ENCODE measurements around the gene SEMA3F. TPM values are rescaled to one million over a fixed set of nuclear protein-coding genes. Genes with fewer than 3 reads are reported as not detected.
A peak's percentile ranks its signal among the peaks of the same experiment; 100 is the strongest.

SEMA3F gene
- total RNA-seq, 1 donor = 1.1 TPM

GRCh38 chr3:50169232-50169832, 14.2 kb downstream of the SEMA3F start:
- no peak for DNase-seq (ENCODE audit: low read depth in 2 of 3, low spot score in 2 of 3)

DNA sequence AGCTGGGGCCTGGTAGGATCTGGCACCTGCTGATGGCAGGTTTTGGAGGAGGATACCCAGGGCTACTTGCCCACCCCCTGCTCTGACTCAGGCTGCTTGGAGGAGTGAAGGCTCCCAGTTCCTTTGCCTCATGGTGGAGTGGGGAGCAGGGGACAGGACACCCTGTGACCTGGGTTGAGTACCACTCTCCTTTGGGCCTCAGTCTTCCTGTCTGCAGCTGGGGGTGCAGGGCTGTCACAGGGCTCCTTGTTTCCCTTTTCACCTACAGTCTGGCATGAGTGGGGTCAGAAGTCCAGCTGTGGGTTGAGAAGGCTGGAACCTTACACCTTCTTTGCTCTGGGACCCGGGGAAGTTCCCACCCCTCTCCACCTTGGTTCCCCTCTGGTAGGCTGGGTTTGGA, 14.7 kb downstream of the SEMA3F start:
- no peak for DNase-seq (ENCODE audit: low read depth in 2 of 3, low spot score in 2 of 3)

- no peak for DNase-seq (ENCODE audit: low read depth in 2 of 3, low spot score in 2 of 3)
Measured at GRCh38 chr3:50170689-50171088, 15.6 kb downstream of the SEMA3F start.

GRCh38 chr3:50171540-50172301, 16.6 kb downstream of the SEMA3F start:
- DNase-seq (ENCODE audit: low read depth in 2 of 3, low spot score in 2 of 3) = no peak

DNA sequence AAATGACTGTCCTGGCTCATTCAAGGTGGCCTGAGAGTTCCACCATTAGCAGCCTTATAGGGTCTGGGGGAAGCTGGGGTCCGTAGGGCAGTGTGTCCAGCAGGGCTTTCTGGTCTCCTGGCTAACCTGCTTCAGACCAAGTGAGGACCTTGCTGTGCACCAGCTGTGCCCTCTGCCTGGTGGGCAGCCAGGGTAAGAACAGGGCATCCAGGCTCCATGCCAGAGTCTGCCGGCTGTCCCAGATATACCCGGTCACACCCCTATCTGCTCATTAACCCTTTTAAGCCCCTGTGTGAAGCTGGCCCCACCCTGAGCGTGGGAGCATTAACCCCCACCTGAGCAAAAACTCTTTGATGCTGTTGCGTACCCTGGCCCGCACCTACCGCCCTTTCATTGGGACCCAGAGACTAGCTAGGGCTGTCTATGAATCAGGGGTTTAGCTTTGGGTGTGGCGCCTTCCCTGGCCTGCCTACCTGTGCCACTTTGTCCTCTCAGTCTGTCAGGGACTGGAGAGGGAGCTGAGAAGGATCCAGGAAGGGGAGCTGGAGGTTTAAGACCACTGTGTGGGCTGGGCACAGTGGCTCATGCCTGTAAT, 17.6 kb downstream of the SEMA3F start:
- DNase-seq (ENCODE audit: low read depth in 2 of 3, low spot score in 2 of 3) = no peak

DNA sequence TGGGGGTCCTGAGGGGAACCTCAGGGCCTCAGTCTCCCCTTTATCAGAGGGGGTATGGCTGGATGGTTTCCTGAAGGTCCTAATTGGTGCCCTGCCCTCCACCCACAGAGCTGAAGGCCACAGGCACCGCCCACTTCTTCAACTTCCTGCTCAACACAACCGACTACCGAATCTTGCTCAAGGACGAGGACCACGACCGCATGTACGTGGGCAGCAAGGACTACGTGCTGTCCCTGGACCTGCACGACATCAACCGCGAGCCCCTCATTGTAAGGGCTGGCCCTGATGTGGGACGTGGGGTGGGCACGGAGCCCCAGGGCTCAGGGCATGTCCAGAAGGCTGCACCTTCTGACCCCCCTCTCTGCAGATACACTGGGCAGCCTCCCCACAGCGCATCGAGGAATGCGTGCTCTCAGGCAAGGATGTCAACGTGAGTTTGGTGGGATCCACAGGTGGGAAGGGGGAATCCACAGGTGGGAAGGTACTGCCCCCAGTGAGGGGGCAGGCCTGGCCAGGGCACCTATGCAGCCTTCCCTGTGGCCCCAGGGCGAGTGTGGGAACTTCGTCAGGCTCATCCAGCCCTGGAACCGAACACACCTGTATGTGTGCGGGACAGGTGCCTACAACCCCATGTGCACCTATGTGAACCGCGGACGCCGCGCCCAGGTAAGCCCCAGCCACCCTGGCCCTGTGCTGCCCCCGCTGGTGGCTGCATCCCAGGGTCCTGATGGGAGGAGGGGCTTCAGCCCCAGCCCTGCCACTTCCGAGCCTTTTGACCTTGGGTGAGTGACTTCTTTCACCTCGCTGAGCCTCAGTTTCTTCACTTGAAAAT, 18.8 kb downstream of the SEMA3F start:
- peak in 1 of 3 donors; percentile 27 for DNase-seq (ENCODE audit: low read depth in 2 of 3, low spot score in 2 of 3)

DNA sequence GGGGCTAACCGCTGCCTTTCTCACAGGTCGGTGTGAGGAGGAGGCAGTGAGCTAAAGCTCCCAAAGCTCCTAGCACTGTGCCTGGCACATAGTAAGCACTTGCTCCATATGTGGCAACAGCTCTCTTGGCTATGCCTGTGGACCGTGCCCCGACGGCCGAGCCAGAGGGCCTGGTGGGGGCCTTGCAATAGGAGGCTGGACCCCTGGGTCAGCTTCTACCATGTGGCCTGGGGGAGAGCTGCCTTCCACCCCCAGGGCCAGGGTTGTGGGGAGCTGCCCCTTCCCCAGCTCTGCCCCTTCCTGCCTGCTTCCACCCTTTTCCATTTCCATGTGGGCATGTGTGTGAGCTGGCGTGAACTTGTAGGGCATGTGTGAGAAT, 19.4 kb downstream of the SEMA3F start:
- no peak for DNase-seq (ENCODE audit: low read depth in 2 of 3, low spot score in 2 of 3)

DNA sequence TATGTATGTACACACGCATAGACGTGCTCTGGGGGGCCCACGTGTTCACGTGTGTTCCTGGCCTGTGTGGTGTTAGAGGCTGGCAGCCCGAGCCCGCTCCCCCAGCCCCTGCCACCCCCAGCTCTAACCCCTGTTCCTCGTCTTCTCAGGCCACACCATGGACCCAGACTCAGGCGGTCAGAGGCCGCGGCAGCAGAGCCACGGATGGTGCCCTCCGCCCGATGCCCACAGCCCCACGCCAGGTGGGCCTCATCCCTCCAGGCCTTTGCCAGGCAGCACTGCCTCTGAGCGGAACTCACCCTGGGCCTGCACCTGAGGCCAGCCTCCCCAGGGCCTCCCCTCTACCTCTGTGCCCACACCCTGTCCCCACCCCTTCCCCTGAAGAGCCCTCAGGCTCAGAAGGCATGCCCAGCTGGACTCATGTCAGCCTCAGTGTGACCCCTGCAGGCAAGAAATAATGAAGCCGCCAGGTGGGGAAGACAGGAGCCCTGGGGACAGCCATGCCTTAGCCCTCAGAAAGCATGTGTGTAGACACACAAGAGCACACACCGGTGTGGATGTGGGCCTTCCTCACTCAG, 19.9 kb downstream of the SEMA3F start:
- DNase-seq (ENCODE audit: low read depth in 2 of 3, low spot score in 2 of 3) = no peak

DNA sequence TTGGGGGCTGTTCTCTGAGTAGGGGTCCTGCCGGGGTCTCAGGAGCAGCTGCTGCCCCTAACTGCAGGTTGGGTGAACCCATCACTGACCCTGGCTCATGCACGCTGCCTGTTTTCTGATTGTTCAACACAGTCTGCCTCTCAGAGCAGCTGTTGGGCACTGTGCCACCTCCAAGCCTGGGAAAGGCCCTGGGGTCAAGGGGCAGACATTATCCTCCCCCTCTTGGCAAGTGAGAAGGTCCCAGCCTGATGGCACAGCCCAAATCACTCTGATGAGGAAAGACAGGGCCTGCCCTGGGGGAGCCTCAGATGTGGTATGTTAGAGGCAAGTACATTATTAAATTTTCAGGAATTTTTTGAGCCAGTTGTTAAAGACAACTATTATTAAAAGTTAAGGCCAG, 22.2 kb downstream of the SEMA3F start:
- no peak for DNase-seq (ENCODE audit: low read depth in 2 of 3, low spot score in 2 of 3)

DNA sequence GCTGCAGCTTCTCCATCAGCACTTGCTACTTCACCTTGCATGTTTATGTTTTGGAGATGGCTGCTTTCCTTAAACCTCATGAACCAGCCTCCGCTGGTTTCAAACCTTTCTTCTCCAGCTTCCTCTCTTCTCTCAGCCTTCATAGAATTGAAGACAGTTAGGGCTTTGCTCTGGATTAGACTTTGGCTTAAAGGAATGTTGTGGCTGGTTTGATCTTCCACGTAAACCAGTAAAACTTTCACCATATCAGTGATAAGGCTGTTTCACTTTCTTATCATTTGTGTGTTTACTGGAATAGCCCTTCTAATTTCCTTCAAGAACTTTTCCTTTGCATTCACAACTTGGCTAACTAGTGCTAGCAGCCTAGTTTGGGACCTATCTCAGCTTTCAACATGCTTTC, 24.6 kb downstream of the SEMA3F start:
- no peak for DNase-seq (ENCODE audit: low read depth in 2 of 3, low spot score in 2 of 3)

GRCh38 chr3:50181985-50182384, 26.9 kb downstream of the SEMA3F start:
- no peak for DNase-seq (ENCODE audit: low read depth in 2 of 3, low spot score in 2 of 3)

DNA sequence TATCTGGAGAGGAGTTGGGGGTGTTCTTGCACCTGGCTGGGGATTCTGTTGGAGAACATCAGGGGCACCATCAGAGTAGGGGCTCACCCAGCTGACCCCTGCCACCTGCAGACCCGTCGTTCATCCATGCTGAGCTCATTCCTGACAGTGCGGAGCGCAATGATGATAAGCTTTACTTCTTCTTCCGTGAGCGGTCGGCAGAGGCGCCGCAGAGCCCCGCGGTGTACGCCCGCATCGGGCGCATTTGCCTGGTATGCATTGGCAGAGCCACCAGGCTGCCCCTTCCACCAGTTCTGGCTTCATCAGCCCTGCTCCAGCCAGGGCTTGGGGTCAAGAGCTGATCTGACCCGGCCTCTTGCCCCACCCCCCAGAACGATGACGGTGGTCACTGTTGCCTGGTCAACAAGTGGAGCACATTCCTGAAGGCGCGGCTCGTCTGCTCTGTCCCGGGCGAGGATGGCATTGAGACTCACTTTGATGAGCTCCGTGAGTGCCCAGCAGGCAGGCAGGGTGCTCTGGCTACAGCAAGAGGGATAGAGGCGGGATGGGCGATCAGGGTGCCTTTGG, 27.5 kb downstream of the SEMA3F start:
- no peak for DNase-seq (ENCODE audit: low read depth in 2 of 3, low spot score in 2 of 3)

- DNase-seq (ENCODE audit: low read depth in 2 of 3, low spot score in 2 of 3) = no peak
Measured at GRCh38 chr3:50183755-50184154, 28.6 kb downstream of the SEMA3F start.

- no peak for DNase-seq (ENCODE audit: low read depth in 2 of 3, low spot score in 2 of 3)
Measured at GRCh38 chr3:50184242-50184978, 29.3 kb downstream of the SEMA3F start.

DNA sequence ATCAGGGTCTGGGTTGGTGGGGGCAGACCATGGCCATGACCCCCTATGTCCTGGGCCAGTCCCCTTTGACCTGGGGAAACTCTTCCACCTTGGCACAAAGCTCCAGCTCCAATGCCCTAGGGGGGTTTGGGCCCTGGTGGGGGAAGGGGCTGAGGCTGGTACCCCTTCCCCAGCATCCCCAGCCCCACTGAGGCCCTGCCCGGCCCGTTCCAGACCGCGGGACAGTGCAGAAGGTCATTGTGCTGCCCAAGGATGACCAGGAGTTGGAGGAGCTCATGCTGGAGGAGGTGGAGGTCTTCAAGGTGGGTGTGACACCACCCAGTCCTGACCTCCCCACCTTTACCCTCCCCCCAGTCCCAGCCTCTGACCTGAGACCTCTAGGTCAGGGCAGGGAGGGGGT, 30.1 kb downstream of the SEMA3F start:
- no peak for DNase-seq (ENCODE audit: low read depth in 2 of 3, low spot score in 2 of 3)

- DNase-seq (ENCODE audit: low read depth in 2 of 3, low spot score in 2 of 3) = no peak
Measured at GRCh38 chr3:50186096-50186495, 31.0 kb downstream of the SEMA3F start.

DNA sequence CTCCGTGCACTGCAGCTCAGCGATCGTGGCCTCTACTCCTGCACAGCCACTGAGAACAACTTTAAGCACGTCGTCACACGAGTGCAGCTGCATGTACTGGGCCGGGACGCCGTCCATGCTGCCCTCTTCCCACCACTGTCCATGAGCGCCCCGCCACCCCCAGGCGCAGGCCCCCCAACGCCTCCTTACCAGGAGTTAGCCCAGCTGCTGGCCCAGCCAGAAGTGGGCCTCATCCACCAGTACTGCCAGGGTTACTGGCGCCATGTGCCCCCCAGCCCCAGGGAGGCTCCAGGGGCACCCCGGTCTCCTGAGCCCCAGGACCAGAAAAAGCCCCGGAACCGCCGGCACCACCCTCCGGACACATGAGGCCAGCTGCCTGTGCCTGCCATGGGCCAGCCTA, 32.6 kb downstream of the SEMA3F start:
- no peak for DNase-seq (ENCODE audit: low read depth in 2 of 3, low spot score in 2 of 3)

GRCh38 chr3:50189274-50189673, 34.1 kb downstream of the SEMA3F start:
- peak in 2 of 3 donors; percentile 66 to 85 for DNase-seq (ENCODE audit: low read depth in 2 of 3, low spot score in 2 of 3)

- DNase-seq (ENCODE audit: low read depth in 2 of 3, low spot score in 2 of 3) = no peak
Measured at GRCh38 chr3:50189989-50190388, 34.9 kb downstream of the SEMA3F start.

Data from hematopoietic multipotent progenitor cell (in vitro differentiated cells).